ENCODE data around the gene LRTM2.
A peak's percentile ranks its signal among the peaks of the same experiment; 100 is the strongest.

Gene LRTM2

DNA sequence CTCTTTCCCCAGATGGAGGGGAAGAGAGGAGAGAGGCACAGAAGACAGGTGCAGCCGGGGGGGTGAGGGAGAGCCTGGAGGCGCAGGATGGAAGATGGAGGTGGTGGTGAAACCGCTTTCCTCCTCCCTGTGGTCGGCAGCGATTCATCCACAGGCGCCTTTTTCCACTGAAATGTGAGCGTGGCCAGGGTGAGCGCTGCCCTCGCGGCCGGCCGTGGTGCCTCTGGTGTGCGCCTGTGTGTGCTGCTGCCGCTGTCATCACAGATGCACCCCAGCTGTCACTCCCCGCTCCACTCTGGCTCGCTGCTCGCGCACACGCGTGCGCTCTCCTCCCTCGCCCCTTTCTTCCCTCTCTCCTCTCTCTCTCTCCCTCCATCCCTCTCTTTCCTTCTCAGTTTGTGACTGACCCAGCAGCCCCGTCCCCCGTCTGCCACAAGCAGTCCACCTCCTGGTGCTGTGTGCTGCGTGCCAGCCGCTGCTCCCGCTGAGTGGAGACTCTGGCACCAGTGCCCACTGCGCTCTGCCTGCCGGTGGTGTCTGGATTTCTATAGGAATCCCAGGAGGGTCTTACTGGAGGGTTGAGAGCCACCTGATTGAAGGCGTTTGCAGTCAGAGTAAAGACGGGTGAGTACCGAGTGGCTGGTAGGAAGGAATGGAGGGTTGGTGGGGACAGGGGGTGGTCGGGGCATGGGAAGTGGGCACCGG is at the start of gene LRTM2:
Gene LRTM2 (plus strand): TSS at position 375 of the 705 bp plus-strand sequence. CDS start 7,584 bp downstream, outside the sequence.
- DNase-seq (ENCODE audit: low spot score) = no peak

DNA sequence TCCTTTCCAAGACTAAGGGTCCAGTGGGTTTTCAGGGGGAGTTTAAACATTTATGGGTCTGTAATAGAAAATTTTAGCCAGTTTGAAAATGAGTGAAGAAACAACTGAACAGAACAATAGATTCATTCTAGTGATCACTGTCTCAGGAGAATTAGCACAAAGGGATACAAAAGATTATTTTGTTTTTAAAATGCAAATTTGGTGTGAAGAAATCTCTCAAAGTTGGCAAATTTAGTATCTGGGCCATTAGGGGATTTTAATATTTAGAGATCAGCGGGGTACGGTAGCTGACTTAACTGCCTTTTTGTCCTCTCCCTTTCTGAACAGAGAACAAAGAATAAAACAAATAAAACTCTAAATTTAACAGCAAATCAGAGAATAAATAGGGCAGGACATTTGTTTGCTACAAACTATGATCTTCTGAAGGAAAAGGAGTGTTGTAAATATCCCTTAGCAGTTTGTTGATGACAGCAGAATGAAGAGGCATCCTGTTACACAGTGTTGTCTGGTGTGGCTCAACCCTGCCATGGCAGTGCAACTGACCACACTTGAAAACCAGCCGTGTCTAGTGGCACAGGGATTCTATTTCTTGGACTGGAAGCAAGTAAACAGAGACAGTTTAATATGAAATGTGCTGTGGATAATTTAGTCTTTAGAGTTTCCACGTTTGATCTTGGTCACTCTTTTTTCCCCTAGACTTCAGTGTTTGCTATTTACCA is 46.3 kb upstream of the LRTM2 start:
- no peak for DNase-seq (ENCODE audit: low spot score)

- no peak for DNase-seq (ENCODE audit: low spot score)
These were observed 44.0 kb upstream of the LRTM2 start for GRCh38 chr12:1776170-1776921.

- no peak for DNase-seq (ENCODE audit: low spot score)
These were observed 42.6 kb upstream of the LRTM2 start for GRCh38 chr12:1777798-1778197.

DNA sequence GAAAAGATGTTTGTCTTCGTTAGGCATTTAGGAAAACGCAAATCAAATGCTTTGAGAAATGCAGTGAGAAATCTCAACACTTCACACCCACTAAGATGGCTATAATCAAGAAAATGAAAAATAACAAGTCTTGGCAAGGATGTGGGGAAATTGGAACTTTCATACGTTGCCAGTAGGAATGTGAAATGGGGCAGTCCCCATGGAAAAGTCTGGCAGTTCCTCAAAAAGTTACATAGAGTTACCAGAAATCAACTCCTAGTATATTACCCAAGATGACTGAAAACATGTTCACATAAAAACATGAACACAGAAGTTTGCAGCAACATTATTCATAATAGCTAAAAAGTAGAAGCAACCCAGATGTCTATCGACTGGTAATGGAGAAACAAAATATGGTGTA is 41.5 kb upstream of the LRTM2 start:
- no peak for DNase-seq (ENCODE audit: low spot score)

DNA sequence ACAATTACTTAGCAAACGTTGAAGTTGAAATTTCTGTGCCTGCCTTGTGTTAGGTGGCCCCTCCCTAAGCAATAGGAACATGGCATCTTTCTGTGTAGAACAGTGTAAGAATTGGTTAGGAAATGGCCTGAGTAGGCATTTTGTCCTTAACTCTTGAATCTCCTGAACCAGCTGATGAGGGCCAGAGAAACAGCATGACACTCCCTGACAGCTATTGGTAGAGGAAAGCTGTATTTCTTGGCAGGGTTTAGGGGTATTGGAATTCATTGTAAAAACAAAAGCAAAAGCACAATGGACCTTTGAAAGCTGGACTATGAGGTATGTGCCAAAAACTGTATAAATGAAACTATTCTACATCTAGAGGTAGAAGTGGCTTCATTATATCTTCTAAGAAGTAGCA is 40.6 kb upstream of the LRTM2 start:
- no peak for DNase-seq (ENCODE audit: low spot score)

- no peak for DNase-seq (ENCODE audit: low spot score)
These were observed 38.6 kb upstream of the LRTM2 start for GRCh38 chr12:1781772-1782171.

- DNase-seq (ENCODE audit: low spot score) = no peak
These were observed 38.1 kb upstream of the LRTM2 start for GRCh38 chr12:1782215-1782614.

- DNase-seq (ENCODE audit: low spot score) = no peak
These were observed 32.7 kb upstream of the LRTM2 start for GRCh38 chr12:1787714-1788113.

DNA sequence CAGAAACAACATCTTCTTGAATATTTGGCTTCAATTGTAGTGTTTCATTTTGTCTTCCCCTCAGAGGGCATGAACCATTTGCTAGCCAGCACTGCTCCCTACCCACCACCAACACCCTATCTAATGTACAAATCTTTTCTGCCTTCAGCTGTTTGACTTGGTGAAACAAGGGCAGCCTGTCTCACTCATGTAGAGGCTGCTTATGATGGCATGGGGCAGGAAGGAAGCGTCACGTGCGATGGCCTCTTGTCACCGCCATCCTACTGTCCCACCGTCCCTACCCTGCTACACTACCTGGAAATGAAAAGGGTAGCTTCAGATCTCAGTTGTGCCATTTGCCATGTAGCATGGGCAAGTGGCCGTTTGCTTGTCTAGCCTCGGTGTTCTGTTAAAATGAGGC is 29.9 kb upstream of the LRTM2 start:
- DNase-seq (ENCODE audit: low spot score) = no peak

DNA sequence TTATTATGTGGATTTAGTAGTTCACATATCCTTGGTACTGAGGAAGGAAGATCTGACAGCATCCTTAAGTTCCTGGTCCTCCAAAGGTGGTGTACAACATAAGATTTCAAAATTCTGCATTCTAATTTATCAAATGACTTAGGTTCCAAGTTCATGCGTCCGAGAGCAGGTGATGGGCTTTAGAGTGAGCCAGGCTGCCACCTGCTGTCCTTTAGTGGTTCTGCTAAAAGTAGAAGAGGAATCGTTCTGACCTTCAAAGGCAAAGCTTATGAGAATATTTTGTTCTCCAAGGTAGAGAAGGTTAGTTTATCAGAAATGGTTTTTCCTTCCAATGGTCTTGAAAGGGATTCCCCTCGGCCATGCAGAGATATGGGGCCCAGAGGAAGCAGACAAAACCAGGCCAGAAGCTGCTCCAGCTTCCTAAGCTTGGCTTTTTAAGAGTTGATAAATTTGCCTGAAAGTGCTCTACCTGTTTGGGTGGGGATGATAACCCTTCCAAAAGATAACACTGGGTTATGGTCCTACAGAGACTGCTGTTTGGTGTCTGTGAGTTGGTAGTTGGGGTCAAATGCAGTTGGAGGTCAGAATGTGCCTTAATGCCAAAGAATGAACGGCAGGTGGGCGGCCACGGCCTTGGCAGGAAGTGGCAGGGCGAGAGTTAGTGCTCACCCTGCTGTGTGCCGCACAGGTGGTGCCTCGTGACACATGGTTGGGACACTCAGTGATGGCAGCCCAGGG is 29.1 kb upstream of the LRTM2 start:
- DNase-seq (ENCODE audit: low spot score) = peak; percentile 88

DNA sequence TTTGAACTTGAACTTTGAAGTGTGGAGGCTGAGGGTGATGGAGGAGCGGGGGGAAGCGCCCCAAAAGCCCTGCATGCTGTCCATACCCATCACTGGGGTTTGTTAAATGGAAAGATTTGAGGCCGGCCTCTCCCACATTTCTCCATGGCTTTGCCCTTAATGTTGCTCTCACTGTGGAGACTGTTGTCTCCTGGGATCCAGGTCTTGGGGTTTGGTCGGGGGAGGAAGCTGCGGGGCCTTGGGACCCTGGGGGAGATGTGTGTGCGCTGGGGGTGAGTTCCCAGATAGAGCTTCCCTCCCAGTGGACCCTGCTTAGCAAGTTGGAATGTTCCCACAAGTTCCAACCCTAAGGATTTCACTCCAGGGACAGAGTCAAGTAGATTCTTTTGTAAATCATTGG is 28.0 kb upstream of the LRTM2 start:
- no peak for DNase-seq (ENCODE audit: low spot score)

DNA sequence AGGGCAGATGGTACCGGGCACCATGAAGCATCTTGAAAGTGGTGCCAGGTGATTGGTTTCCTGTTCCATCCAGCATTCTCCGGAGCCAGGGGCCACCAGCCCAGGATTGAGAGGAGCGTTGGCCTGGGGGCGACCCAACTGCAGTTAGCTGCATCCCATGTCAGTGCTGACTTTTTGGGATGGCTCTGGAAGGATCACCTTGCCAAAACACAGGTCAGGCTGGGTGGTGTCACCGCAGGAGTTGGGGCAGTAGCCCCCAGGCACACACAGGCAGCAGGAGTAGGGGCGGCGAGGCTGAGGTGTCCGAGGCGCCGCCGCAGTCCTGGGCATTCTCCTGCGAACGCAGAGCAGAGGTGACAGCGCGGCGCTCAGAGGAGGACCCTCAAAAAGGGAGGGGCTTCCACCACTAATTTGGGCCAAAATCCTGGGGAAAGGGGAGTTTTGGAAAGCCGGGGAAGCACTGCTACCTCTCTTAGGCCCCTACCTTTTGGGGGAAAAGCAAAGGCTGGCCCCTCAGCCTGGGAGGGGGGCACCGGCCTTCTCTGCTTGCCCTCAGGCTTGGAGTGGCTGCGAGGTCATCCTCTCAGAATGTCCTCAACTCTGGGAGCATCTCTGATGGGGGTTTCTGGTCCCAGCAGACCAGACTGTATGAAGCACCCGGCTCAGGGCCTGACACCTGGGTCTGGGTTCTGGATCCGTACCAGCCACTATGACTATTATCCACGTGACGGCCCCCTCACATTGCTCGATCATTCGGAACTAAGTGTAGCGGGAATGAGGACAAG is 26.7 kb upstream of the LRTM2 start:
- DNase-seq (ENCODE audit: low spot score) = no peak

- DNase-seq (ENCODE audit: low spot score) = no peak
These were observed 25.8 kb upstream of the LRTM2 start for GRCh38 chr12:1794440-1795090.

GRCh38 chr12:1795221-1795784 is 25.1 kb upstream of the LRTM2 start:
- DNase-seq (ENCODE audit: low spot score) = no peak

DNA sequence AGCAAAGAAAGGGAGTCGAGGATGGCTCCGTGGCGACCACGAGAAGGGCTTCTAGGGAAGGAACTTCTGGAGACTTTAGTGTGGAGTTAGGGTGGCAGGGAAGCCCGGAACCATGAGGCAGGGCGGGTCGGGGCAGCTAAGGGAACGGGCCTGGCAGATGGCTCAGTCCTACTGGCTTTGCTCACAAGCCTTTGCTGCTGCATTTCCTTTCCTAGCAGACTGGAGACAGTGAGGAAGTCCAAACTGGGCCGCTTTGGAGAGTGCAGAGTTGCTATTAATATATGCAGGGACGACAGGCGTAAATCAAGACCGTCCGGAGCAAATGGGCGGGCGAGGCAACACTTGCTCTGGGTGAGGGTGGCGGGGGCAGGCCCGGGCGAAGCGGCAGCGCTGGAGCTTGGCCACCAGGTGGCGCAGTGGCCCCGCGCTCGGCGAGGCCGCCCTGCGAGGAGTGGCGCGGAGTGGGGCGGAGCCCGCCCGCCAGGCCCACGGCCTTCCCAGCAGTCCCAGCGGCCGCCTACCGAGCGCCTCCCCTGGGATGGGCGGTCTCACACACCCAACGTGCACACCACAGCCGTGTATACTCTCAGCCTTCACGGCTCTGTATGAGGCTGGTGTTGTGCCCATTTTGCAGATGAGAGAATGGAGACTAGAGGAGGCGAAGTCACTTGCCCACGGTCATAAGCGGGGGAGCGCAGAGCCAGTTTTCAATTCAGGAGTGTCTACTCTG is 24.4 kb upstream of the LRTM2 start:
- DNase-seq (ENCODE audit: low spot score) = peak; percentile 93

DNA sequence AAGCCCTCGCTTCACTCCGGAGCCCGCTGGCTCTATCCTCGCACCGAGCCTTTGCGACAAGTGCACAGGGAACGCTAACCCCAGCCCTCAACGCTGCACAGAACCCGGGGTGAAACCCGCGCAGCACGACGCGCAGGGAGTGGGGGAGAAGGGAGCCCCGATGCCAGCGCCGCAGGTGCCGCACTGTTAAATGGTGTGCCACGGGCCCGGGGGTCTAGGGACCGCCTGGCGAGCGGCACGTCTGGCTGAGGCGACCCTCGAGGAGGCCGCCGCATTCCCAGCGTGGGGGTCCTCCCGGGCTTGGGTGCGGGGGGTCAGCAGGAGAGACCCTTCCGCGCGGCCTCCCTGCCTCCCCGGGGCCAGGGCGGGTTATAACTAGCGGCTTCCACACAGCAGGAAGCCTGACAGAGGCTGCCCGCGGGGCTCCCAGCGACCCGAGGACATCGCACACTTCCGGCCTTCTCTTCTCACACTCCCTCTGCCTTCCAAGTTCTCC is 23.8 kb upstream of the LRTM2 start:
- DNase-seq (ENCODE audit: low spot score) = no peak

- DNase-seq (ENCODE audit: low spot score) = no peak
These were observed 23.1 kb upstream of the LRTM2 start for GRCh38 chr12:1797011-1797901.

Data from NAMALWA (cell line).